GM18498 (cell line): Measurements from ENCODE around the gene ATF5.

ENCODE experiments used
- ATAC-seq: cut with Tn5 transposase; IDR thresholded peaks from one replicate; pipeline ENCODE4 v1.9.1; 2021; ENCODE audit warnings: mild to moderate bottlenecking, moderate library complexity; ENCODE audit not compliant: unreplicated experiment

ATF5 gene

DNA sequence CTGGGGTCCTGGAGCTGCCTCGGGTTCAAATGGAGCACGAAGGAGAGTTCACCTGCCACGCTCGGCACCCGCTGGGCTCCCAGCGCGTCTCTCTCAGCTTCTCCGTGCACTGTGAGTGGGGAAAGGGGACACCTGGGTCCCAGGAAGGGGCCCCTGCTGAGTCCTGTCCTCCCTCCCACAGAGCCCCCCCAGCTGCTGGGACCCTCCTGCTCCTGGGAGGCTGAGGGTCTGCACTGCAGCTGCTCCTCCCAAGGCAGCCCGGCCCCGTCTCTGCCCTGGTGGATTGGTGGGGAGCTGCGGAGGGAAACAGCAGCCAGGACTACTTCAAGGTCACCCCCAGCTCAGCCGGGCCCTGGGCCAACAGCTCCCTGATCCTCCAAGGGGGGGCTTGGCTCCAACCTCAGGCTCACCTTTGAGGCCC is 43.0 kb downstream of the ATF5 start:
- ATAC-seq = no peak

DNA sequence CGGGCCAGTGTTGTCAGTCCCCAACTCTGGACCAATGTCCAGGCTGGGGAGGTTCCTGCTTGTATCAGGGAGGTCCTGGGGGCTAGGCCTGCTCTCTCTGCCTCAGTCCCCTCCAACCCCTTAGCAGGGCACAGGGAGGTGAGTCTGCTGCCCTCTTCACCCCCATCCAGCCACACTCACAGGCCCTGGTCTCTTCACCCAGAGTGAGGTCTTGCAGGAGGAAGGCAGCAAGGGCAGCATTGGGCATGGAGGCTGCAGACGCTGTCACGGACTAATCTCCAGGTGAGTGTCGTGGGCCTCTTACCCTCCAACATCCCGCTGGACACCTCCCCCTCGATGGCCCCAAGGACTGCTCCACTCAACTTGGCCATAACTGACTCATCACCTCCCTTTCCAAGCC is 43.8 kb downstream of the ATF5 start:
- ATAC-seq = no peak

DNA sequence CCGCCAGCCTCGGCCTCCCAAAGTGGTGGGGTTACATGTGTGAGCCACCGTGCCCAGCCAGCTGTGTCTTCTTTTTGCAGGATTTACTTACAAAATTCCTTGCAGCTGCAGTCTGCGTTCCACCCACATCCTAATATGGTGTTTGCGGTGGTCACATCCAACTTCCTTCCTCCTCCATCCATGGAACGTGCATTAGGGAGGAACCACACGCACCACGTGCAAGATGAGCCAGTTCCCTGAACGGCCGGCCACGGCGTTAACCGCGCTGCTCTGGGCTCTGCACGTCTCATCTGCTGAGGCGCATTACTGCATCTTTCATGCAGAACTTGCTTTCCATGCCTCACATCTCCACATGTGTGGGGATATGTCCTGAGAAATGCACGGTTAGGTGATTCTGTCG is 45.0 kb downstream of the ATF5 start:
- ATAC-seq = no peak

DNA sequence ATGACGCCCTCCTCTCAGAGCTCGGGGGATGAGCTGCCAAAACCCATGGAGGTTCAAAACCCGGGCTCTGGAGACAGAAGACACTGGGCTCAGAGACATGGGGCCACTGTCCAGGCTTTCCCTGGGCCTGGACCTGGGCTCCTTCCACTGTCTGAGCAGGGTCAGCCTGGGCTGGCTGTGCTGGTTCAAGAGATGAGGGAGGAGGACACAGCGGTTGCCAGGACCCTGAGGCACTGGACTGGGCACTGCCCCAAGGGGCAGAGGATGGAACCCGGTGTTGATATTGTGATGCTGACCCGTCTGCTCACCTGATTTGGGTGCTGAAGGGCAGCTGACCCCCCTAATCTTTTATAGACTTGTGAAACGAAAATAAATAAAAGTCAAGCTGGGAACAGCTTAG is 46.0 kb downstream of the ATF5 start:
- ATAC-seq = no peak

DNA sequence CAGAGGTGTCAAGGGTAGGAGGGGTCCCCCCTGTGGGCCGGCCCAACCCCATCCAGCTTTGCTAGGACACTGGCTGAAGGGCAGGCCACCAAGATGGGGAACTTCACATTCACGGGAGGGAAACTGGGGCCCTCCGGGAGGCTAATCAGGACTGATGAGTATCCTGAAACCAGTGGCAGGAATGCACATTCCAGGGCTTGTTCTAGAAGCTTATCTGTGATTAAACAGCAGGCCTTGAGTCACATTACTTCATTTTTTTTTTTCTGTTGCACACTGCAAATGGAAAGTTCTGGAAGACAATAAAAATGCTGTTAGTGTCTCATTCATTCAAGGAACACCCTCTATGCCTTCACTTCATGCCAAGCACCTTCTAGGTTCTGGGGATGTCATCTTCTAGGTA is 47.5 kb downstream of the ATF5 start:
- no peak for ATAC-seq

- no peak for ATAC-seq
Observed at GRCh38 chr19:49977076-49977475, 48.1 kb downstream of the ATF5 start.

GRCh38 chr19:49977881-49978280 is 48.9 kb downstream of the ATF5 start:
- no peak for ATAC-seq

DNA sequence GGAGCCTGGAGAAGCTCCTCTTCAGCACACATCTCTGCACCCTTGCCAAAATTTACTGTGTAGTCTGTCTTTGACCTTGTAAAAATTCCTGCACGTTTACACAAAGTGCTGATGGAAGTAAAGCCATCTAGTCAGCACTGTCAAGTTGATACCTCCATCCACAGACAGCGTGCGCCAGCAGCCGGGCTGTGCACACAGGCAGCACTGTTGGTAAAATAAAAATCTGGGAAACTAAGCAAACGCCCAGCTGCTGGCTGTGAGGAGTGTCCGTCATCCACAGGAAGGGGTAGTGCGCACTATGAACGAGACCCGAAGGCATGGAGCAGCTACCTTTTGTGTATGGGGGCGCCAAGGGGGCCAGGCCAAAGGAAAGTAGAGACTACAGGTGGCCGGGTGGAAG is 49.3 kb downstream of the ATF5 start:
- no peak for ATAC-seq

GRCh38 chr19:49981603-49982593 is 52.9 kb downstream of the ATF5 start:
- ATAC-seq = no peak
